Ishikawa (cell line): ENCODE measurements around the gene FKBP9.

Experiments
- CEBPB ChIP-seq: IDR thresholded peaks from 2 replicates; pipeline ENCODE4 v1.6.1; 2012
- CREB1 ChIP-seq: IDR thresholded peaks from 2 replicates; pipeline ENCODE4 v1.6.1; 2012; ENCODE audit warnings: low read depth
- EP300 ChIP-seq: IDR thresholded peaks from 2 replicates; pipeline ENCODE4 v1.6.1; 2012; ENCODE audit warnings: borderline replicate concordance
- MAX ChIP-seq: IDR thresholded peaks from 2 replicates; pipeline ENCODE4 v1.6.1; 2012
- RAD21 ChIP-seq: IDR thresholded peaks from 2 replicates; pipeline ENCODE4 v1.6.1; 2012; ENCODE audit warnings: low read depth
- TCF12 ChIP-seq: IDR thresholded peaks from 2 replicates; pipeline ENCODE4 v1.6.1; 2012; ENCODE audit warnings: low read depth
- USF1 ChIP-seq: IDR thresholded peaks from 2 replicates; pipeline ENCODE4 v1.6.1; 2012

GRCh38 chr7:32937344-32938174 is 19.7 kb upstream of the FKBP9 start:
- no peak for TF ChIP-seq CEBPB
- TF ChIP-seq CREB1 = no peak
- no peak for TF ChIP-seq MAX
- no peak for TF ChIP-seq EP300
- no peak for TF ChIP-seq TCF12
- no peak for TF ChIP-seq RAD21
- no peak for TF ChIP-seq USF1
